ENCODE data around the gene REN.

GRCh38 chr1:204126386-204126785 lies 39.8 kb downstream of the REN start:
- TF ChIP-seq, protein P1, sequence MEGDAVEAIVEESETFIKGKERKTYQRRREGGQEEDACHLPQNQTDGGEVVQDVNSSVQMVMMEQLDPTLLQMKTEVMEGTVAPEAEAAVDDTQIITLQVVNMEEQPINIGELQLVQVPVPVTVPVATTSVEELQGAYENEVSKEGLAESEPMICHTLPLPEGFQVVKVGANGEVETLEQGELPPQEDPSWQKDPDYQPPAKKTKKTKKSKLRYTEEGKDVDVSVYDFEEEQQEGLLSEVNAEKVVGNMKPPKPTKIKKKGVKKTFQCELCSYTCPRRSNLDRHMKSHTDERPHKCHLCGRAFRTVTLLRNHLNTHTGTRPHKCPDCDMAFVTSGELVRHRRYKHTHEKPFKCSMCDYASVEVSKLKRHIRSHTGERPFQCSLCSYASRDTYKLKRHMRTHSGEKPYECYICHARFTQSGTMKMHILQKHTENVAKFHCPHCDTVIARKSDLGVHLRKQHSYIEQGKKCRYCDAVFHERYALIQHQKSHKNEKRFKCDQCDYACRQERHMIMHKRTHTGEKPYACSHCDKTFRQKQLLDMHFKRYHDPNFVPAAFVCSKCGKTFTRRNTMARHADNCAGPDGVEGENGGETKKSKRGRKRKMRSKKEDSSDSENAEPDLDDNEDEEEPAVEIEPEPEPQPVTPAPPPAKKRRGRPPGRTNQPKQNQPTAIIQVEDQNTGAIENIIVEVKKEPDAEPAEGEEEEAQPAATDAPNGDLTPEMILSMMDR (IDR thresholded peaks at IDR 0.05; ENCODE audit: low read length): no peak
- TF ChIP-seq EZH2 (IDR thresholded peaks at IDR 0.05; ENCODE audit: borderline replicate concordance, low read length): no peak
